Left renal cortex interstitium (tissue), 4 donors: ENCODE measurements around the gene SMS. TPM values are rescaled to one million over a fixed set of nuclear protein-coding genes. Genes with fewer than 3 reads are reported as not detected.

Experiments used
- DNase-seq, 4 donors: peaks; one replicate each; pipeline ENCODE4 v3.0.0-alpha.2; 2013; ENCODE audit warnings: low read depth in 4 of 4, low spot score in 2 of 4, missing footprints in 1 of 4
- polyA plus RNA-seq, 4 donors: library from polyadenylated mRNA; unstranded; fragments of 120-200 nt; gene quantifications; one replicate each; pipeline ENCODE4 v1.2.1, GENCODE V29; 2013; ENCODE audit not compliant: insufficient read length in 4 of 4

The SMS gene
- polyA plus RNA-seq, 4 donors = 136 to 150 (median 144) TPM

DNA sequence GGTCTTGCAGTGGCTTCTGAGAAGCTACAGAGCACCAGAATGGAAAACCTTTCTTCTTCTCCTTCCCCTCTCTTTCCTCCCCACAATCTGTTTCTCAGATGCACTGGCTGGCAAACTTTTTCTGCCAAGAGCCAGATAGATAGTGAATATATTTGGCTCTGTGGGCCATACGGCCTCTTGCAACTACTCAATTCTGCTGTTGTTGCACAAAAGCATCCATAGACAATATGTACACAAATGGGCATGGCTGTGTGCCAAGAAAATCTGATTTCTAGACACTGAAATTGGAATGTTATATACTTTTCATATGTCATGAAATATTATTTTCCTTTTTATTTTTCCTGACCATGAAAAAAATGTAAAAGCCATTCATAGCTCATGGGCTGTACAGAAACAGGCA lies 94.7 kb downstream of the SMS start:
- no peak for DNase-seq

DNA sequence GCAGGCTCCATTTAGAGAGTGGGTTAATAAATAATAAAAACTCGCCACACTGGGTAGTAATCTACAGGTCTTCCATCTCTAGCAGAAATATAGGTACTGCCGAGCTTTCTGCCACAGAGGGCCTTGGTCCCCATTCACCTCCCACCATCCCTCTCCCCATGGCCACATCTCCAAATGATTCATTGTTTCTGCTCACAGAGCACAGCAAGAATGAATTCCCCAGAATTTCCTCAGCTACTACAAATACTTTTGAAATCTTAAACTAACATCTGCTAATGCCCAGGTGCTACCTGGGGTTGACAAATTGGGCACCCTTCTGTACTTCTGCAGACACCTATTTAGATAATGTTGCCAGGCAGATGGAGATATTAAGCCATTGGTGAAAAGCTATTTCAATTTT lies 96.7 kb downstream of the SMS start:
- DNase-seq = no peak

- no peak for DNase-seq
Measured at GRCh38 chrX:22037911-22038537, 97.5 kb downstream of the SMS start.

- no peak for DNase-seq
Measured at GRCh38 chrX:22039541-22039940, 99.0 kb downstream of the SMS start.

DNA sequence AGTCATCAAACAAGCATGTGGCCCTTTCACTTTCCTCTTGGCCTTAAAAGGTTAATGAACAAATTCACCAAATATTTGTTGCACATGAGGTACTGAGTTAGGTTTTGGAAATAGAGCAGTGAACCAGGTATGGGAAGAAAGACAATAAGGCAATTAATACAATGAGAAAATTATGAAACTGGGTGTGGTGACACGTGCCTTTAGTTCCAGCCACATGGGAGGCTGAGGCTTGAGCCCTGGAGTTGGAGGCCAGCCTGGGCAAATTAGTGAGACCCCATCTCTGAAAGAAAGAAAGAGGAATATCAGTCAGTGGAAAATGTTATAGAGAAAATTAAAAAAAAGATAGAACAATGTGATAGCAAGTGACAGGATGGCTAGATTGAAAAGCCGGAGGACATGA lies 99.7 kb downstream of the SMS start:
- no peak for DNase-seq

DNA sequence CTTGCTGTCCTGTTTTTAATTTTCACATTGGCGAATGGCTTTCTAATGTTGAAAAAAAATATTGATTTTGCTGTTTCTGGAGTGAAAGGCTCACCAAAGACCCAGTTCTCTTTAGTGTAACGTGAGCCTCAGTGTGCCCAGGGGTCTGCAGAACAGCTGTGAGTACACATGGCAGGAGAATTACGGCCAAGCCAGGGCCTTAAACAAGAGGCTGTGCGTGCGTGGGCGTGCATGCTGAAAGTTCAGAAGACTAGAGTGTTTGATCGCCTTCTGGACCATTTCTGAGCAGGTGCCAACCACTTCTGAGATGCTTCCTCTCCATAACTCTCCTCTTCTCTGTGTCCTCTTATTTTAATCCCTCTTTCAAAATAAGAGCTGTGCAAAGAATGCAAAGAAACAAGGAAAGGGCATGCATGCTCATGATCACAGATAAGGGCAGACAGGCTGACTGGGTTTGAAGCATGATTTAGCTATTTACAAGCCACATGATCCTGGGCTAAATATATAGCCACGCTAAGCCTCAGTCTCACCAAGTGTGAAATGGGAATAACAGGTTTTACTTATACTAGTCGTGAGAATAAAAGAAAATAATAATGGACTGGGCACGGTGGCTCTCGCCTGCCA lies 101.5 kb downstream of the SMS start:
- DNase-seq = no peak

DNA sequence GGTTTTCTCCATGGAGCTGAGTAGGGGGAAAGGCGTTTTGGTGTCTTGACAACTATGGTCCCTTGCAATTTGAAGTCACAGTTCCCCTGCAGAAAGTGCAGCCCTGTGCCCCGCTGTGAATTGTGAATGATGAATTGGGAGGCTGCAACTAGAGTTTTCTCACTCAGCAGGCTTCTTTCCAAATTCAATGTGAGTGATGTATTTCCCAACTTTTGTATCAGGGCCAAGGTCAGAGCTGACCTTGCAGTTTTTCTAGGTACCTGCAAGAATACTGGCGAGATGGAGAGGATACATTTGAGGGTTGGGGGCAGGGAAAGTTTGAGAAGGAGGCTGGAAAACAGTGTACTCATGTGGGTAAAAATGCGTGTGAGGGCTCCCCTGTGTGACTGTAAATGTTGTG lies 103.4 kb downstream of the SMS start:
- no peak for DNase-seq

Other genes with a start within 250 kb of the SMS start
- gene SMPX, start 182.6 kb upstream of the SMS start, polyA plus RNA-seq = under 1 TPM; 0.21 to 0.57 (median 0.28) TPM
- gene MBTPS2, start 101.1 kb upstream of the SMS start, polyA plus RNA-seq = 10 to 100 TPM; 27.2 to 36.5 (median 33.8) TPM
- 1 to 10 TPM; 2.5 to 3.8 (median 3.0) TPM for gene YY2, start 84.7 kb upstream of the SMS start, polyA plus RNA-seq
- under 1 TPM; 0.32 to 0.51 (median 0.41) TPM for gene PHEX, start 91.6 kb downstream of the SMS start, polyA plus RNA-seq